HCT116 (cell line): Measurements from ENCODE around the gene SPAG8. TPM values are rescaled to one million over a fixed set of nuclear protein-coding genes. Genes with fewer than 3 reads are reported as not detected.

Experiments
- ATAC-seq: fragments of 200-7000 bp; cut with Tn5 transposase; 2 replicates; pipeline ENCODE4 v1.9.1; 2020; ENCODE audit warnings: mild to moderate bottlenecking, moderate library complexity
- BruUV-seq: library from RNA; stranded (reverse); fragments of 400-500 nt; replicated peaks from 2 replicates; lab custom pipeline; 2021; lab: Mats Ljungman, UMichigan
- CTCF ChIA-PET: fragments of 300-600 bp; sonication (Branson Sonifier 250); formaldehyde crosslinking; loops from one replicate; lab custom pipeline; 2021; ENCODE audit warnings: antibody characterized with exemption; lab: Charles Lee
- POLR2A ChIA-PET: fragments of 300-600, 350-600 bp; sonication (Branson Sonifier 250); formaldehyde crosslinking; loops from one replicate; lab custom pipeline; 2021; ENCODE audit warnings: antibody characterized with exemption; lab: Charles Lee
- RAD21 ChIA-PET, 2 experiments: fragments of 300-600 bp; sonication (Branson Sonifier 250); formaldehyde crosslinking; loops; one replicate each; lab custom pipeline; 2023; ENCODE audit warnings: low total read pairs in 2 of 2; ENCODE audit not compliant: uncharacterized antibody in 2 of 2, unreplicated experiment in 2 of 2, low non-redundant PET in 1 of 2; lab: Charles Lee
- DNase-seq: peaks from one replicate; pipeline ENCODE4 v3.0.0-alpha.2; 2010; ENCODE audit warnings: low read depth, low spot score
- H2AFZ ChIP-seq: fragments of 200-600 bp; shearing (Covaris generic), sonication (generic); 2 replicates; pipeline ENCODE4 v1.6.1; 2017; ENCODE audit warnings: low read depth, mixed run types, mixed read lengths, antibody characterized with exemption, low read length; ENCODE audit not compliant: poor library complexity, severe bottlenecking
- H3K27ac ChIP-seq: 2 replicates; pipeline ENCODE4 v1.5.1; 2012; ENCODE audit warnings: low read depth, low read length
- H3K27me3 ChIP-seq: fragments of 200-600 bp; sonication (generic); 2 replicates; pipeline ENCODE4 v1.6.1; 2016; ENCODE audit warnings: mixed run types, low read length, mixed read lengths; ENCODE audit not compliant: insufficient read depth
- H3K36me3 ChIP-seq, 2 experiments: fragments of 200-500 bp in 1 of 2; fragments of 200-600 bp in 1 of 2; sonication (Bioruptor generic) in 1 of 2; sonication (generic) in 1 of 2; 2 replicates each; pipeline versions ENCODE4 v1.5.1 to v1.6.1; 2014 to 2016; ENCODE audit warnings: low read length in 2 of 2, inconsistent platforms in 1 of 2, mixed read lengths in 1 of 2, mixed run types in 1 of 2; ENCODE audit not compliant: insufficient read depth in 2 of 2, control insufficient read depth in 1 of 2
- H3K4me1 ChIP-seq, 2 experiments: fragments of 200-600 bp in 1 of 2; sonication (generic) in 1 of 2; 2 replicates each; pipeline versions ENCODE4 v1.5.1 to v1.6.1; 2012 to 2017; ENCODE audit warnings: low read length in 2 of 2, inconsistent platforms in 1 of 2, mild to moderate bottlenecking in 1 of 2, mixed read lengths in 1 of 2, mixed run types in 1 of 2, moderate library complexity in 1 of 2; ENCODE audit not compliant: insufficient read depth in 2 of 2, control insufficient read depth in 1 of 2
- H3K4me2 ChIP-seq: fragments of 200-600 bp; sonication (generic); 2 replicates; pipeline ENCODE4 v1.6.1; 2017; ENCODE audit warnings: mixed run types, low read length, mixed read lengths
- H3K4me3 ChIP-seq, 2 experiments: fragments of 200-600 bp in 1 of 2; sonication (generic) in 1 of 2; replicated peaks in 1 of 2; 2 replicates each; pipeline ENCODE4 v1.5.1; 2011 to 2016; ENCODE audit warnings: low read length in 2 of 2, control low read depth in 1 of 2, low read depth in 1 of 2, mild to moderate bottlenecking in 1 of 2, mixed read lengths in 1 of 2, mixed run types in 1 of 2
- H3K79me2 ChIP-seq: fragments of 200-600 bp; sonication (generic); 2 replicates; pipeline ENCODE4 v1.6.1; 2017; ENCODE audit warnings: mild to moderate bottlenecking, mixed run types, low read length, moderate library complexity, mixed read lengths; ENCODE audit not compliant: insufficient read depth
- H3K9ac ChIP-seq: fragments of 200-600 bp; sonication (generic); 2 replicates; pipeline ENCODE4 v1.6.1; 2016; ENCODE audit warnings: low read length, mixed read lengths
- H3K9me2 ChIP-seq: fragments of 200-600 bp; sonication (generic), shearing (Covaris generic); 2 replicates; pipeline ENCODE4 v1.6.1; 2017; ENCODE audit warnings: mixed run types, mild to moderate bottlenecking, moderate library complexity; ENCODE audit not compliant: insufficient read depth
- H3K9me3 ChIP-seq, 2 experiments: fragments of 200-500 bp in 1 of 2; fragments of 200-600 bp in 1 of 2; sonication (Bioruptor generic) in 1 of 2; sonication (generic) in 1 of 2; 2 replicates each; pipeline ENCODE4 v1.6.1; 2014 to 2017; ENCODE audit warnings: low read length in 2 of 2, mixed read lengths in 2 of 2, inconsistent platforms in 1 of 2, low read depth in 1 of 2, mild to moderate bottlenecking in 1 of 2, mixed run types in 1 of 2, moderate library complexity in 1 of 2; ENCODE audit not compliant: control insufficient read depth in 1 of 2, insufficient read depth in 1 of 2
- H4K20me1 ChIP-seq: fragments of 200-600 bp; sonication (generic), shearing (Covaris generic); 2 replicates; pipeline ENCODE4 v1.6.1; 2017; ENCODE audit warnings: mixed run types, mild to moderate bottlenecking, moderate library complexity; ENCODE audit not compliant: insufficient read depth
- CEBPB ChIP-seq: IDR thresholded peaks from 2 replicates; pipeline ENCODE4 v1.6.1; 2012; ENCODE audit warnings: low read depth
- EGR1 ChIP-seq: IDR thresholded peaks from 2 replicates; pipeline ENCODE4 v1.6.1; 2012; ENCODE audit warnings: low read depth
- ELF1 ChIP-seq: IDR thresholded peaks from 2 replicates; pipeline ENCODE4 v1.6.1; 2012; ENCODE audit warnings: low read depth, borderline replicate concordance
- EZH2phosphoT487 ChIP-seq: fragments of 200-600 bp; IDR thresholded peaks from 2 replicates; pipeline ENCODE4 v1.6.1; 2018; ENCODE audit warnings: antibody characterized with exemption, borderline replicate concordance
- FOSL1 ChIP-seq: IDR thresholded peaks from 2 replicates; pipeline ENCODE4 v1.6.1; 2012; ENCODE audit warnings: low read depth
- JUND ChIP-seq: IDR thresholded peaks from 2 replicates; pipeline ENCODE4 v1.6.1; 2012
- POLR2A ChIP-seq: IDR thresholded peaks from 2 replicates; pipeline ENCODE4 v1.7.0; 2011; ENCODE audit warnings: borderline replicate concordance; ENCODE audit not compliant: insufficient read depth, insufficient read length; ENCODE audit errors: extremely low read depth
- SRF ChIP-seq: IDR thresholded peaks from 2 replicates; pipeline ENCODE4 v1.6.1; 2012; ENCODE audit warnings: low read depth
- TCF7L2 ChIP-seq: IDR thresholded peaks from 2 replicates; pipeline ENCODE4 v1.7.0; 2011; ENCODE audit warnings: borderline replicate concordance, inconsistent platforms; ENCODE audit not compliant: insufficient read depth, insufficient read length; ENCODE audit errors: extremely low read depth
- YY1 ChIP-seq: IDR thresholded peaks from 2 replicates; pipeline ENCODE4 v1.6.1; 2011; ENCODE audit warnings: low read length, low read depth, moderate library complexity, mild to moderate bottlenecking; ENCODE audit not compliant: insufficient replicate concordance; ENCODE audit errors: extremely low read depth
- intact Hi-C: fragments of 100-400 bp; cut with micrococcal nuclease; formaldehyde crosslinking; loops from 2 replicates; pipeline ENCODE4 v1.10.0; 2022
- total RNA-seq: library from RNA; stranded (reverse); gene quantifications from one replicate; pipeline ENCODE4 v1.2.1, GENCODE V29; 2021; ENCODE audit not compliant: unreplicated experiment
- TF ChIP-seq, protein P1 (sequence below): IDR thresholded peaks from 2 replicates; pipeline ENCODE4 v1.6.1; 2012
- TF ChIP-seq, protein P2 (sequence below), 3 experiments: fragments of 200-600 bp in 1 of 3; sonication (generic) in 1 of 3; IDR thresholded peaks in 2 of 3; conservative IDR thresholded peaks in 1 of 3; 2 replicates each; pipeline ENCODE4 v1.5.1; 2012 to 2017; ENCODE audit warnings: low read depth in 2 of 3, low read length in 2 of 3, antibody characterized with exemption in 1 of 3, borderline replicate concordance in 1 of 3, control low read depth in 1 of 3, mild to moderate bottlenecking in 1 of 3, mixed read lengths in 1 of 3, mixed run types in 1 of 3, moderate library complexity in 1 of 3; ENCODE audit not compliant: insufficient read depth in 1 of 3
- TF ChIP-seq, protein P3 (sequence below): IDR thresholded peaks from 2 replicates; pipeline ENCODE4 v1.6.1; 2012
- TF ChIP-seq, protein P4 (sequence below): IDR thresholded peaks from 2 replicates; pipeline ENCODE4 v1.6.1; 2011; ENCODE audit warnings: mild to moderate bottlenecking, low read length, moderate library complexity; ENCODE audit not compliant: insufficient replicate concordance; ENCODE audit errors: extremely low read depth

The SPAG8 gene
- total RNA-seq, 1 experiment from 2014 or later, result 0.39 TPM

DNA sequence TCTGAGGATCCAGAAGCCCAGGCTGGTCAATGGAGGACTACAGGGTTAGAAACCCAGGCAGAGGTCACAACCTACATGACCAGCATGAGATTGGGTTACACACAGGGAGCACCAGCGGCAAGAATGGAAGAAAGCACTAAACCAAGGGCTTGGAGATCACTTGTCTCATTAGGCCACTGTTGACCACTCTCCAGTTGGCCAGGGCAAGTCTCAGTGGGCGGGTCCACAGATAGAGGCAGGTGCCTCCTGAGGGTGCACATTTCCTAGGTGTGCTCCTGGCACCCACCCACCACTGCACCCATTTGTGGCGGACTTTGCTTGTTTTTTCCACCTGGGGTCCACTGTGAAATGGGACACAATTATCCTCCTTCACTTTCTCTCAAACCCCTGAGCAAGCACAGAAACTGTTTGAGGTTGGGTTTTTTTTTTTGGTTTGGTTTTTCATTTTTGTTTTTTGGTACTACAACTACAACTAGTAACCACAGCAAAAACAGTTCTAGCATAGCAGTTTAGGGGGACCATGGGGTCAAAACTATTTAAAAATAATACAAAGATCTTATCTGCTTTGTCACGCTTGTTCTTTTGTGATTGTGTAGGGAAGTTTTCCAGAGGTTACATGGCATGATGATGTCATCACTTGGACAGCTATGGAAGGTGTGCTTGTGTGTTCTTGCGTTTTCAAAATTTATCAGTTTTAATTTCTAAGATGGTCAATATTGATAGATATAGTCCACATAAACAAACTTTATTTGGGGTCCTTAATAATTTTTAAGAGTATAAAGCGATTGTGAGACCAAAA lies 14.6 kb downstream of the SPAG8 start:
- H3K4me3 ChIP-seq, result no peak overlapping the region
- ATAC-seq (no peak), DNase-seq (no peak)
- no peak overlapping the region for H2AFZ ChIP-seq
- H4K20me1 ChIP-seq, result no peaks in the 10 kb centered on the region
- CTCF ChIA-PET, result interaction anchor here (1.8 kb wide), 1 partner anchor 7 kb away, joined by 7 read pairs; no protein-coding TSS in a partner anchor
- H3K4me2 ChIP-seq, result no peak overlapping the region
- no peak for TF ChIP-seq FOSL1
- no peak for TF ChIP-seq SRF
- H3K79me2 ChIP-seq, result no peaks in the 10 kb centered on the region
- 0 out of 4 replicates have a peak, but pooled peaks cover 0 to 5% of the 10 kb centered on the region in 2 experiments for H3K36me3 ChIP-seq
- no peak overlapping the region for H3K9ac ChIP-seq
- H3K27ac ChIP-seq, result no peak overlapping the region
- RAD21 ChIA-PET, result interaction anchor here in 1 of 2 experiments (0.6 kb wide), 1 partner anchor 9 kb away, joined by 3 read pairs; no protein-coding TSS in a partner anchor
- intact Hi-C loops, result no loop called here
- no peaks in the 10 kb centered on the region for H3K27me3 ChIP-seq
- H3K4me1 ChIP-seq, result peaks cover 0 to 27% of the 10 kb centered on the region in 2 experiments; a peak in 2 of 4 replicates
- BruUV-seq, result no TSS peak
- POLR2A ChIA-PET, result no interaction called here
- H3K9me2 ChIP-seq, result no peaks in the 10 kb centered on the region
- H3K9me3 ChIP-seq, result no peaks in the 10 kb centered on the region

DNA sequence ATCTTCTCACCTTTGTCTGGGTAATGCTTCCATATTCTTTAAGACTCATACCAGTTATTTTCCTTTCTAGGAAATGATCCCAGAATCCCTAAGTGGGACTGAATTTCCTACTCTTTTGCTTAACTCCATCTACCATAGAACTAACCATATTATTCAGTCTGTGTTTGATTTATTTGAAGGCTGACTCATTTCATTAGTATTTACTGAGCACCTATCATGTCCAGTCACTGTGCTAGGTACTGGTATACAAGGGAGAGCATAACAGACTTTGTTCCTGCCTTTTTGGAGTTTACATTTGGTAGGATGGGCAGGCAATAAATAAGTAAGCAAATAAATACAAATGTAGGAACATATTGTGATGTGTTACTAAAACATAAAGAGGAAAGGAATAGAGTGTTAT lies 16.4 kb downstream of the SPAG8 start:
- Histone ChIP-seq H3K4me1 (peaks cover 0 to 27% of the 10 kb centered on the region in 2 experiments; a peak in 2 of 4 replicates), H3K27me3 (no peaks in the 10 kb centered on the region), H3K9me2 (no peaks in the 10 kb centered on the region), H3K9ac (no peak overlapping the region), H3K27ac (no peak overlapping the region), H3K36me3 (0 out of 4 replicates have a peak, but pooled peaks cover 0 to under 1% of the 10 kb centered on the region in 2 experiments), H2AFZ (no peak overlapping the region), H4K20me1 (no peaks in the 10 kb centered on the region), H3K4me3 (no peak overlapping the region), H3K4me2 (peak overlapping the region; percentile 25; the same call in 1 of the 2 replicates), H3K79me2 (no peaks in the 10 kb centered on the region), H3K9me3 (no peaks in the 10 kb centered on the region)
- DNase-seq (no peak), ATAC-seq (0 out of 2 replicates have a peak, but pooled peaks have one; percentile 58)
- intact Hi-C loops, result no loop called here
- BruUV-seq, result no TSS peak
- POLR2A ChIA-PET, result no interaction called here
- CTCF ChIA-PET, result no interaction called here
- RAD21 ChIA-PET, result no interaction called here
- TF ChIP-seq EZH2phosphoT487 (no peak), TCF7L2 (no peak), YY1 (no peak), POLR2A (no peak), EGR1 (no peak), FOSL1 (no peak), CEBPB (no peak), ELF1 (no peak), JUND (no peak)
- TF ChIP-seq, protein P1, sequence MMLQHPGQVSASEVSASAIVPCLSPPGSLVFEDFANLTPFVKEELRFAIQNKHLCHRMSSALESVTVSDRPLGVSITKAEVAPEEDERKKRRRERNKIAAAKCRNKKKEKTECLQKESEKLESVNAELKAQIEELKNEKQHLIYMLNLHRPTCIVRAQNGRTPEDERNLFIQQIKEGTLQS, result no peak
- TF ChIP-seq, protein P2, sequence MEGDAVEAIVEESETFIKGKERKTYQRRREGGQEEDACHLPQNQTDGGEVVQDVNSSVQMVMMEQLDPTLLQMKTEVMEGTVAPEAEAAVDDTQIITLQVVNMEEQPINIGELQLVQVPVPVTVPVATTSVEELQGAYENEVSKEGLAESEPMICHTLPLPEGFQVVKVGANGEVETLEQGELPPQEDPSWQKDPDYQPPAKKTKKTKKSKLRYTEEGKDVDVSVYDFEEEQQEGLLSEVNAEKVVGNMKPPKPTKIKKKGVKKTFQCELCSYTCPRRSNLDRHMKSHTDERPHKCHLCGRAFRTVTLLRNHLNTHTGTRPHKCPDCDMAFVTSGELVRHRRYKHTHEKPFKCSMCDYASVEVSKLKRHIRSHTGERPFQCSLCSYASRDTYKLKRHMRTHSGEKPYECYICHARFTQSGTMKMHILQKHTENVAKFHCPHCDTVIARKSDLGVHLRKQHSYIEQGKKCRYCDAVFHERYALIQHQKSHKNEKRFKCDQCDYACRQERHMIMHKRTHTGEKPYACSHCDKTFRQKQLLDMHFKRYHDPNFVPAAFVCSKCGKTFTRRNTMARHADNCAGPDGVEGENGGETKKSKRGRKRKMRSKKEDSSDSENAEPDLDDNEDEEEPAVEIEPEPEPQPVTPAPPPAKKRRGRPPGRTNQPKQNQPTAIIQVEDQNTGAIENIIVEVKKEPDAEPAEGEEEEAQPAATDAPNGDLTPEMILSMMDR (IDR thresholded peaks at IDR 0.05 in 2 of 3, conservative IDR thresholded peaks at IDR 0.05 in 1 of 3; ENCODE audit: borderline replicate concordance in 1 of 3, insufficient read depth in 1 of 3, low read depth in 2 of 3, low read length in 2 of 3), result no peak
- TF ChIP-seq, protein P3, sequence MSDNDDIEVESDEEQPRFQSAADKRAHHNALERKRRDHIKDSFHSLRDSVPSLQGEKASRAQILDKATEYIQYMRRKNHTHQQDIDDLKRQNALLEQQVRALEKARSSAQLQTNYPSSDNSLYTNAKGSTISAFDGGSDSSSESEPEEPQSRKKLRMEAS, result no peak
- TF ChIP-seq, protein P4, sequence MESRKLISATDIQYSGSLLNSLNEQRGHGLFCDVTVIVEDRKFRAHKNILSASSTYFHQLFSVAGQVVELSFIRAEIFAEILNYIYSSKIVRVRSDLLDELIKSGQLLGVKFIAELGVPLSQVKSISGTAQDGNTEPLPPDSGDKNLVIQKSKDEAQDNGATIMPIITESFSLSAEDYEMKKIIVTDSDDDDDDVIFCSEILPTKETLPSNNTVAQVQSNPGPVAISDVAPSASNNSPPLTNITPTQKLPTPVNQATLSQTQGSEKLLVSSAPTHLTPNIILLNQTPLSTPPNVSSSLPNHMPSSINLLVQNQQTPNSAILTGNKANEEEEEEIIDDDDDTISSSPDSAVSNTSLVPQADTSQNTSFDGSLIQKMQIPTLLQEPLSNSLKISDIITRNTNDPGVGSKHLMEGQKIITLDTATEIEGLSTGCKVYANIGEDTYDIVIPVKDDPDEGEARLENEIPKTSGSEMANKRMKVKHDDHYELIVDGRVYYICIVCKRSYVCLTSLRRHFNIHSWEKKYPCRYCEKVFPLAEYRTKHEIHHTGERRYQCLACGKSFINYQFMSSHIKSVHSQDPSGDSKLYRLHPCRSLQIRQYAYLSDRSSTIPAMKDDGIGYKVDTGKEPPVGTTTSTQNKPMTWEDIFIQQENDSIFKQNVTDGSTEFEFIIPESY, result no peak
